HepG2 (cell line): Measurements from ENCODE around the gene STK40. TPM values are rescaled to one million over a fixed set of nuclear protein-coding genes. Genes with fewer than 3 reads are reported as not detected.

Experiments used
- AHDC1 ChIP-seq: sonication (generic); formaldehyde crosslinking; IDR thresholded peaks from 2 replicates; pipeline ENCODE4 v1.5.1; 2020; ENCODE audit warnings: mild to moderate bottlenecking, missing genetic modification reagents, borderline replicate concordance
- CREB3 ChIP-seq: sonication (generic); formaldehyde crosslinking; IDR thresholded peaks from 2 replicates; pipeline ENCODE4 v1.5.0; 2020; ENCODE audit warnings: missing genetic modification reagents
- DNMT1 ChIP-seq: sonication (generic); formaldehyde crosslinking; IDR thresholded peaks from 2 replicates; pipeline ENCODE4 v1.5.1; 2020; ENCODE audit warnings: mild to moderate bottlenecking, missing genetic modification reagents
- FOSL2 ChIP-seq: sonication (generic); formaldehyde crosslinking; IDR thresholded peaks from 2 replicates; pipeline ENCODE4 v1.4.0; 2020; ENCODE audit warnings: missing genetic modification reagents
- HIC2 ChIP-seq: sonication (generic); formaldehyde crosslinking; IDR thresholded peaks from 2 replicates; pipeline ENCODE4 v1.9.0; 2022; ENCODE audit warnings: low read depth, missing genetic modification reagents
- KAT8 ChIP-seq: IDR thresholded peaks from 2 replicates; pipeline ENCODE4 v1.6.1; 2016; ENCODE audit warnings: missing genetic modification reagents, missing compliant biosample characterization
- KLF6 ChIP-seq: IDR thresholded peaks from 2 replicates; pipeline ENCODE4 v1.8.0; 2016; ENCODE audit warnings: missing biosample characterization, missing genetic modification reagents
- MED1 ChIP-seq: sonication (generic); formaldehyde crosslinking; IDR thresholded peaks from 2 replicates; pipeline ENCODE4 v1.4.0; 2020; ENCODE audit warnings: missing genetic modification reagents
- RXRB ChIP-seq: IDR thresholded peaks from 2 replicates; pipeline ENCODE4 v1.6.1; 2016; ENCODE audit warnings: borderline replicate concordance, missing genetic modification reagents, missing compliant biosample characterization
- SALL1 ChIP-seq: sonication (generic); formaldehyde crosslinking; IDR thresholded peaks from 2 replicates; pipeline ENCODE4 v1.8.0; 2022; ENCODE audit warnings: mild to moderate bottlenecking, missing genetic modification reagents
- ZBTB39 ChIP-seq: sonication (generic); formaldehyde crosslinking; IDR thresholded peaks from 2 replicates; pipeline ENCODE4 v1.5.0; 2020; ENCODE audit warnings: missing genetic modification reagents
- ZBTB44 ChIP-seq: sonication (generic); formaldehyde crosslinking; IDR thresholded peaks from 2 replicates; pipeline ENCODE4 v1.4.0; 2020; ENCODE audit warnings: missing genetic modification reagents
- ZNF615 ChIP-seq: sonication (generic); formaldehyde crosslinking; IDR thresholded peaks from 2 replicates; pipeline ENCODE4 v1.5.0; 2020; ENCODE audit warnings: mild to moderate bottlenecking, missing genetic modification reagents, borderline replicate concordance
- ZNF761 ChIP-seq: sonication (generic); formaldehyde crosslinking; conservative IDR thresholded peaks from 2 replicates; pipeline ENCODE4 v1.4.0; 2020; ENCODE audit warnings: mild to moderate bottlenecking, missing genetic modification reagents
- ZNF878 ChIP-seq: sonication (generic); formaldehyde crosslinking; IDR thresholded peaks from 2 replicates; pipeline ENCODE4 v1.8.1; 2023; ENCODE audit warnings: mild to moderate bottlenecking, missing genetic modification reagents, moderate library complexity
- polyA plus RNA-seq, 8 experiments: library from polyadenylated mRNA; depleted of rRNA in 3 of 8; stranded (reverse) in 7 of 8; unstranded in 1 of 8; fragments of >200 nt; fragmentation: Illumina TruSeq in 4 of 8; extraction: Trizol in 4 of 8; gene quantifications; 2 replicates each; pipeline versions ENCODE4 v1.2.1 to v1.2.3, GENCODE V29; 2011 to 2016; ENCODE audit warnings: low read depth in 4 of 8, missing spikeins in 1 of 8, mixed read lengths in 1 of 8; ENCODE audit not compliant: insufficient read depth in 1 of 8
- total RNA-seq, 5 experiments: library from RNA; depleted of rRNA; stranded (reverse); fragments of >200 nt; fragmentation: Illumina TruSeq; extraction: Trizol; gene quantifications; 2 replicates each; pipeline ENCODE4 v1.2.3, GENCODE V29; 2016; ENCODE audit warnings: low read depth in 1 of 5

Gene STK40
- total and polyA plus RNA-seq, 2 of the 13 experiments (the other 11 are each of a cell fraction or from before 2014, with no cell fraction given) = 33.8 to 35.1 TPM

- TF ChIP-seq ZBTB39 (no peak), AHDC1 (CRISPR knock-in tag) (no peak), ZNF878 (no peak), DNMT1 (no peak), ZNF615 (no peak), ZNF761 (CRISPR knock-in tag) (no peak), RXRB (CRISPR knock-in tag) (peak; percentile 33; the same call in 1 of the 2 replicates), KLF6 (CRISPR knock-in tag) (no peak), MED1 (CRISPR knock-in tag) (peak; percentile 41), FOSL2 (CRISPR knock-in tag) (no peak), SALL1 (peak; percentile 67), ZBTB44 (CRISPR knock-in tag) (no peak), HIC2 (CRISPR knock-in tag) (peak; percentile 77; the same call in 1 of the 2 replicates), KAT8 (no peak), CREB3 (no peak)
Observed at GRCh38 chr1:36352125-36352909, 33.4 kb downstream of the STK40 start (continued).
